A549 (cell line): ENCODE results near the gene SLF2. TPM values are rescaled to one million over a fixed set of nuclear protein-coding genes. Genes with fewer than 3 reads are reported as not detected.

ENCODE experiments used
- ATAC-seq, 2 experiments: fragments of 200-7000 bp in 1 of 2; fragments of >200 bp in 1 of 2; cut with Nextera tagmentation in 1 of 2; cut with Tn5 transposase in 1 of 2; 3 replicates each; pipeline versions ENCODE4 v1.8.0 to v1.9.1; 2018 to 2020; ENCODE audit warnings: mild to moderate bottlenecking in 1 of 2, moderate library complexity in 1 of 2
- CTCF ChIA-PET: fragments of 300-600 bp; sonication (Branson Sonifier 250); formaldehyde crosslinking; extraction: SDS; loops from one replicate; lab custom pipeline; 2021; ENCODE audit warnings: antibody characterized with exemption, inconsistent platforms; lab: Yijun Ruan, JAX
- POLR2A ChIA-PET: fragments of 350-600 bp; formaldehyde crosslinking; extraction: SDS; loops from one replicate; lab custom pipeline; 2021; ENCODE audit warnings: antibody characterized with exemption, inconsistent platforms; lab: Yijun Ruan, JAX
- DNase-seq, 2 experiments: peaks; one replicate each; pipeline versions ENCODE4 v3.0.0 to v3.0.0-alpha.2; 2011 to 2016; ENCODE audit warnings: low read depth in 1 of 2, low spot score in 1 of 2
- FAIRE-seq: peaks from 2 replicates; lab custom pipeline; 2011; peaks lifted over from hg19 to GRCh38; lab: Jason Lieb, UNC
- H3K27ac ChIP-seq, 2 experiments: fragments of >200 bp; sonication (Bioruptor Twin); formaldehyde crosslinking; 3 replicates each; pipeline ENCODE4 v1.5.1; 2016 to 2017
- H3K4me1 ChIP-seq: fragments of >200 bp; sonication (Bioruptor Twin); formaldehyde crosslinking; 3 replicates; pipeline ENCODE4 v1.6.1; 2016
- H3K4me2 ChIP-seq: fragments of >200 bp; sonication (Bioruptor Twin); formaldehyde crosslinking; 3 replicates; pipeline ENCODE4 v1.6.1; 2016
- H3K4me3 ChIP-seq: fragments of >200 bp; sonication (Bioruptor Twin); formaldehyde crosslinking; 3 replicates; pipeline ENCODE4 v1.5.1; 2016
- H3K9me3 ChIP-seq: fragments of >200 bp; sonication (Bioruptor Twin); formaldehyde crosslinking; 3 replicates; pipeline ENCODE4 v1.6.1; 2016
- ATOH8 ChIP-seq: fragments of 250-450 bp; sonication (Bioruptor Pico); IDR thresholded peaks from 2 replicates; pipeline ENCODE4 v1.5.0; 2020; ENCODE audit warnings: low read depth, mild to moderate bottlenecking, moderate library complexity
- BHLHE40 ChIP-seq: IDR thresholded peaks from 2 replicates; pipeline ENCODE4 v1.6.1; 2012; ENCODE audit warnings: low read depth, low read length, inconsistent platforms
- CBX8 ChIP-seq: fragments of 200-600 bp; sonication (generic); IDR thresholded peaks from 2 replicates; pipeline ENCODE4 v1.6.1; 2016
- CHD2 ChIP-seq: fragments of 150-350 bp; IDR thresholded peaks from 2 replicates; pipeline ENCODE4 v1.6.1; 2014; ENCODE audit warnings: low read length; ENCODE audit not compliant: partially characterized antibody
- CTCF ChIP-seq: fragments of >200 bp; sonication (Bioruptor Twin); formaldehyde crosslinking; IDR thresholded peaks from 3 replicates; pipeline ENCODE4 v1.5.1; 2016
- GATA3 ChIP-seq: IDR thresholded peaks from 2 replicates; pipeline ENCODE4 v1.6.1; 2012; ENCODE audit warnings: borderline replicate concordance
- HES2 ChIP-seq: fragments of >200 bp; sonication (Bioruptor Twin); formaldehyde crosslinking; IDR thresholded peaks from 2 replicates; pipeline ENCODE4 v1.6.1; 2016
- HMGXB4 ChIP-seq: fragments of 250-450 bp; sonication (Bioruptor Pico); IDR thresholded peaks from 2 replicates; pipeline ENCODE4 v1.5.0; 2021; ENCODE audit warnings: mild to moderate bottlenecking, moderate library complexity, borderline replicate concordance
- HOXB5 ChIP-seq: fragments of 250-450 bp; sonication (Bioruptor Pico); IDR thresholded peaks from 2 replicates; pipeline ENCODE4 v1.5.0; 2020; ENCODE audit warnings: mild to moderate bottlenecking, moderate library complexity
- JUN ChIP-seq, 2 experiments: fragments of >200 bp; sonication (Bioruptor Twin); formaldehyde crosslinking; IDR thresholded peaks; 2 replicates in 1 of 2; 3 replicates in 1 of 2; pipeline ENCODE4 v1.6.1; 2016 to 2017
- MAX ChIP-seq: IDR thresholded peaks from 2 replicates; pipeline ENCODE4 v1.6.1; 2012
- MAZ ChIP-seq: fragments of 150-350 bp; IDR thresholded peaks from 2 replicates; pipeline ENCODE4 v1.6.1; 2014; ENCODE audit warnings: antibody characterized with exemption, low read depth, low read length, borderline replicate concordance
- MYC ChIP-seq: IDR thresholded peaks from 2 replicates; pipeline ENCODE4 v1.6.1; 2012; ENCODE audit warnings: mild to moderate bottlenecking, inconsistent platforms, low read length, improper control_type of control experiment, borderline replicate concordance
- NFE2L2 ChIP-seq: fragments of 150-350 bp; conservative IDR thresholded peaks from 2 replicates; pipeline ENCODE4 v1.6.1; 2014; ENCODE audit warnings: low read length
- PBX3 ChIP-seq: IDR thresholded peaks from 2 replicates; pipeline ENCODE4 v1.6.1; 2012
- POLR2A ChIP-seq: IDR thresholded peaks from 2 replicates; pipeline ENCODE4 v1.6.1; 2012; ENCODE audit warnings: mild to moderate bottlenecking, low read length
- RARB ChIP-seq: fragments of 250-450 bp; sonication (Bioruptor Pico); IDR thresholded peaks from 2 replicates; pipeline ENCODE4 v1.8.0; 2021; ENCODE audit warnings: mild to moderate bottlenecking, moderate library complexity
- RCOR1 ChIP-seq: fragments of 150-350 bp; IDR thresholded peaks from 2 replicates; pipeline ENCODE4 v1.6.1; 2014; ENCODE audit warnings: antibody characterized with exemption, low read length, low read depth
- RNF2 ChIP-seq: fragments of 200-600 bp; sonication (generic); IDR thresholded peaks from 2 replicates; pipeline ENCODE4 v1.6.1; 2016; ENCODE audit warnings: low read depth, mild to moderate bottlenecking, antibody characterized with exemption, moderate library complexity, borderline replicate concordance
- SMC3 ChIP-seq: fragments of >200 bp; sonication (Bioruptor Twin); formaldehyde crosslinking; IDR thresholded peaks from 3 replicates; pipeline ENCODE4 v1.6.1; 2018; ENCODE audit warnings: inconsistent platforms
- SREBF2 ChIP-seq: fragments of 450-650 bp; IDR thresholded peaks from 2 replicates; pipeline ENCODE4 v1.6.1; 2014; ENCODE audit warnings: mild to moderate bottlenecking, moderate library complexity
- TP53 ChIP-seq: fragments of 250-450 bp; sonication (Bioruptor Pico); IDR thresholded peaks from 2 replicates; pipeline ENCODE4 v1.5.0; 2021; ENCODE audit warnings: mild to moderate bottlenecking, moderate library complexity
- ZC3H11A ChIP-seq: fragments of 450-650 bp; IDR thresholded peaks from 2 replicates; pipeline ENCODE4 v1.6.1; 2014; ENCODE audit warnings: antibody characterized with exemption, mild to moderate bottlenecking
- ZSCAN20 ChIP-seq: fragments of 250-450 bp; sonication (Bioruptor Pico); IDR thresholded peaks from 2 replicates; pipeline ENCODE4 v1.8.0; 2022; ENCODE audit warnings: mild to moderate bottlenecking, moderate library complexity
- WGBS: methylation state at CpG from one replicate; pipeline ENCODE4 v1.1.6; 2017; ENCODE audit errors: missing lambda C conversion rate; 5-methylcytosine and 5-hydroxymethylcytosine counted together
- polyA plus RNA-seq, 4 experiments: library from polyadenylated mRNA; depleted of rRNA in 3 of 4; stranded (reverse); fragments of >200 nt; fragmentation: RNase III in 1 of 4; extraction: RNeasy Plus Mini Kit Qiagen cat#74134 plus additional on column Dnase treatment in 1 of 4; gene quantifications; 2 replicates in 3 of 4; 3 replicates in 1 of 4; pipeline ENCODE4 v1.2.3, GENCODE V29; 2011 to 2017

SLF2 gene
- polyA plus RNA-seq, 2 of the 4 experiments (the other 2 are of a cell fraction): 13.0 to 16.6 TPM

- TF ChIP-seq SMC3: no peak
Measured at GRCh38 chr10:100999742-101000126, 87.0 kb downstream of the SLF2 start, which contains the start of gene LZTS2 (continued).

- FAIRE-seq (no peak), DNase-seq (no peak), ATAC-seq (no peak)
- Histone ChIP-seq H3K9me3 (no peaks in the 10 kb centered on the region), H3K4me2 (peak overlapping the region; percentile 89), H3K4me1 (peaks cover 27% of the 10 kb centered on the region), H3K27ac (peak overlapping the region; percentile 98), H3K4me3 (peak overlapping the region; percentile 92)
- TF ChIP-seq POLR2A (0 out of 2 replicates have a peak, but pooled peaks have one; percentile 5), CHD2 (no peak), NFE2L2 (no peak), CTCF (no peak)
- ChIA-PET CTCF (interaction anchor here (1.2 to 25.8 kb wide), 9 partner anchors 7 to 59 kb away, joined by 3 to 608 read pairs (median 18); partner anchors contain the start of genes MRPL43, PDZD7, SFXN3 and TWNK), POLR2A (interaction anchor here (1.6 kb wide), 1 partner anchor 11 kb away, joined by 7 read pairs; no protein-coding TSS in a partner anchor)
- WGBS: 39% methylated on average over 19 of the region's 19 CpGs
Measured at GRCh38 chr10:101000127-101000914, 87.6 kb downstream of the SLF2 start.

GRCh38 chr10:101000915-101001658 lies 88.3 kb downstream of the SLF2 start:
- peak overlapping the region in 1 of 2 experiments; percentile 98; a peak in 3 of 6 replicates for H3K27ac ChIP-seq
- H3K4me3 ChIP-seq: no peak overlapping the region; the same call in 2 of the 3 replicates
- WGBS: 80% methylated on average over 12 of the region's 12 CpGs
- TF ChIP-seq TP53 (CRISPR knock-in tag) (no peak), RCOR1 (no peak), RNF2 (no peak), MYC (no peak), GATA3 (no peak), HMGXB4 (CRISPR knock-in tag) (no peak), CTCF (no peak), SREBF2 (no peak), CBX8 (no peak), BHLHE40 (no peak), ZSCAN20 (CRISPR knock-in tag) (no peak), ATOH8 (no peak), JUN (IDR thresholded peaks at IDR 0.05) (no peak), RARB (CRISPR knock-in tag) (no peak), HOXB5 (CRISPR knock-in tag) (no peak), MAX (no peak), HES2 (no peak), ZC3H11A (no peak), MAZ (no peak), PBX3 (no peak)
- CTCF ChIA-PET: interaction anchor here (1.3 to 25.8 kb wide), 6 partner anchors 6 to 62 kb away, joined by 3 to 608 read pairs (median 226); partner anchors contain the start of genes LZTS2, MRPL43, PDZD7 and SFXN3
- H3K9me3 ChIP-seq: no peaks in the 10 kb centered on the region
- peak overlapping the region; percentile 89 for H3K4me2 ChIP-seq
- peaks cover 27% of the 10 kb centered on the region for H3K4me1 ChIP-seq
- POLR2A ChIA-PET: interaction anchor here (1.6 kb wide), 1 partner anchor 10 kb away, joined by 7 read pairs; no protein-coding TSS in a partner anchor
- no peak for FAIRE-seq
- no peak for ATAC-seq
- no peak for DNase-seq
